HepG2 (cell line): ENCODE results near the gene NCBP2. TPM values are rescaled to one million over a fixed set of nuclear protein-coding genes. Genes with fewer than 3 reads are reported as not detected.
A peak's percentile ranks its signal among the peaks of the same experiment; 100 is the strongest.

Source experiments
- EP300 ChIP-seq, 3 experiments: sonication (generic) in 1 of 3; formaldehyde crosslinking in 1 of 3; IDR thresholded peaks; 2 replicates each; pipeline versions ENCODE4 v1.5.1 to v1.6.1; 2011 to 2020; ENCODE audit warnings: low read depth in 2 of 3, low read length in 2 of 3, borderline replicate concordance in 1 of 3, improper control_type of control experiment in 1 of 3, mild to moderate bottlenecking in 1 of 3, missing genetic modification reagents in 1 of 3, moderate library complexity in 1 of 3
- HNRNPLL ChIP-seq: fragments of 200-400 bp; formaldehyde crosslinking; IDR thresholded peaks from 2 replicates; pipeline ENCODE4 v1.6.1; 2017; ENCODE audit warnings: mild to moderate bottlenecking, low read depth, low read length; ENCODE audit not compliant: poor library complexity, severe bottlenecking
- KMT2A ChIP-seq: sonication (generic); formaldehyde crosslinking; IDR thresholded peaks from 2 replicates; pipeline ENCODE4 v1.4.0; 2020; ENCODE audit warnings: missing genetic modification reagents
- NFE2 ChIP-seq: sonication (generic); formaldehyde crosslinking; IDR thresholded peaks from 2 replicates; pipeline ENCODE4 v1.4.0; 2020; ENCODE audit warnings: missing genetic modification reagents
- NFE2L1 ChIP-seq: sonication (generic); formaldehyde crosslinking; IDR thresholded peaks from 2 replicates; pipeline ENCODE4 v1.4.0; 2020; ENCODE audit warnings: missing genetic modification reagents, mild to moderate bottlenecking, borderline replicate concordance
- NFKBIZ ChIP-seq: IDR thresholded peaks from 2 replicates; pipeline ENCODE4 v1.6.1; 2018; ENCODE audit warnings: missing genetic modification reagents, missing compliant biosample characterization
- NFRKB ChIP-seq: fragments of 450-650 bp; IDR thresholded peaks from 2 replicates; pipeline ENCODE4 v1.6.1; 2017
- TERF1 ChIP-seq: sonication (generic); formaldehyde crosslinking; IDR thresholded peaks from 2 replicates; pipeline ENCODE4 v1.8.0; 2022; ENCODE audit warnings: mild to moderate bottlenecking, missing genetic modification reagents, moderate library complexity
- ZBTB1 ChIP-seq: sonication (generic); formaldehyde crosslinking; IDR thresholded peaks from 2 replicates; pipeline ENCODE4 v1.4.0; 2020; ENCODE audit warnings: missing genetic modification reagents, borderline replicate concordance
- ZHX2 ChIP-seq, 2 experiments: sonication (generic) in 1 of 2; formaldehyde crosslinking in 1 of 2; IDR thresholded peaks; 2 replicates each; pipeline versions ENCODE4 v1.6.1 to v1.9.0; 2014 to 2022; ENCODE audit warnings: antibody characterized with exemption in 1 of 2, borderline replicate concordance in 1 of 2, inconsistent platforms in 1 of 2, low read depth in 1 of 2, missing genetic modification reagents in 1 of 2
- ZNF687 ChIP-seq: sonication (generic); formaldehyde crosslinking; IDR thresholded peaks from 2 replicates; pipeline ENCODE4 v1.5.1; 2020; ENCODE audit warnings: mild to moderate bottlenecking, missing genetic modification reagents, moderate library complexity
- polyA plus RNA-seq, 8 experiments: library from polyadenylated mRNA; depleted of rRNA in 3 of 8; stranded (reverse) in 7 of 8; unstranded in 1 of 8; fragments of >200 nt; fragmentation: Illumina TruSeq in 4 of 8; extraction: Trizol in 4 of 8; gene quantifications; 2 replicates each; pipeline versions ENCODE4 v1.2.1 to v1.2.3, GENCODE V29; 2011 to 2016; ENCODE audit warnings: low read depth in 4 of 8, missing spikeins in 1 of 8, mixed read lengths in 1 of 8; ENCODE audit not compliant: insufficient read depth in 1 of 8
- total RNA-seq, 5 experiments: library from RNA; depleted of rRNA; stranded (reverse); fragments of >200 nt; fragmentation: Illumina TruSeq; extraction: Trizol; gene quantifications; 2 replicates each; pipeline ENCODE4 v1.2.3, GENCODE V29; 2016; ENCODE audit warnings: low read depth in 1 of 5
- TF ChIP-seq, protein P1 (sequence below): sonication (generic); formaldehyde crosslinking; IDR thresholded peaks from 2 replicates; pipeline ENCODE4 v1.4.0; 2020; ENCODE audit warnings: missing genetic modification reagents, mild to moderate bottlenecking, borderline replicate concordance

The NCBP2 gene
- total and polyA plus RNA-seq, 2 of the 13 experiments (the other 11 are each of a cell fraction or from before 2014, with no cell fraction given) = 58.7 to 95.5 TPM

- no peak; the same call in none of the 2 replicates for TF ChIP-seq ZNF687 (CRISPR knock-in tag)
- no peak for TF ChIP-seq EP300 (IDR thresholded peaks at IDR 0.05; ENCODE audit: low read depth in 2 of 2, low read length in 2 of 2)
- no peak for TF ChIP-seq EP300 (CRISPR knock-in tag; IDR thresholded peaks at IDR 0.05; ENCODE audit: borderline replicate concordance)
- TF ChIP-seq NFKBIZ (CRISPR knock-in tag) = no peak
- TF ChIP-seq NFE2 (CRISPR knock-in tag) = no peak
- TF ChIP-seq NFRKB = no peak
- TF ChIP-seq ZHX2 (IDR thresholded peaks at IDR 0.05; ENCODE audit: low read depth) = no peak
- TF ChIP-seq ZHX2 (CRISPR knock-in tag; IDR thresholded peaks at IDR 0.05; ENCODE audit: borderline replicate concordance) = no peak; the same call in none of the 2 replicates
- no peak for TF ChIP-seq HNRNPLL
- no peak for TF ChIP-seq NFE2L1
- TF ChIP-seq, protein P1, sequence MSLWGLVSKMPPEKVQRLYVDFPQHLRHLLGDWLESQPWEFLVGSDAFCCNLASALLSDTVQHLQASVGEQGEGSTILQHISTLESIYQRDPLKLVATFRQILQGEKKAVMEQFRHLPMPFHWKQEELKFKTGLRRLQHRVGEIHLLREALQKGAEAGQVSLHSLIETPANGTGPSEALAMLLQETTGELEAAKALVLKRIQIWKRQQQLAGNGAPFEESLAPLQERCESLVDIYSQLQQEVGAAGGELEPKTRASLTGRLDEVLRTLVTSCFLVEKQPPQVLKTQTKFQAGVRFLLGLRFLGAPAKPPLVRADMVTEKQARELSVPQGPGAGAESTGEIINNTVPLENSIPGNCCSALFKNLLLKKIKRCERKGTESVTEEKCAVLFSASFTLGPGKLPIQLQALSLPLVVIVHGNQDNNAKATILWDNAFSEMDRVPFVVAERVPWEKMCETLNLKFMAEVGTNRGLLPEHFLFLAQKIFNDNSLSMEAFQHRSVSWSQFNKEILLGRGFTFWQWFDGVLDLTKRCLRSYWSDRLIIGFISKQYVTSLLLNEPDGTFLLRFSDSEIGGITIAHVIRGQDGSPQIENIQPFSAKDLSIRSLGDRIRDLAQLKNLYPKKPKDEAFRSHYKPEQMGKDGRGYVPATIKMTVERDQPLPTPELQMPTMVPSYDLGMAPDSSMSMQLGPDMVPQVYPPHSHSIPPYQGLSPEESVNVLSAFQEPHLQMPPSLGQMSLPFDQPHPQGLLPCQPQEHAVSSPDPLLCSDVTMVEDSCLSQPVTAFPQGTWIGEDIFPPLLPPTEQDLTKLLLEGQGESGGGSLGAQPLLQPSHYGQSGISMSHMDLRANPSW (CRISPR knock-in tag) = no peak
- TF ChIP-seq KMT2A (CRISPR knock-in tag) = peak; percentile 43; the same call in 1 of the 2 replicates
- no peak for TF ChIP-seq ZBTB1 (CRISPR knock-in tag)
- peak; percentile 92 for TF ChIP-seq TERF1 (CRISPR knock-in tag)
These were observed 27.6 kb upstream of the NCBP2 start (continued) for GRCh38 chr3:196969660-196970546.
